HG03135 (cell line): Measurements from ENCODE around the gene PITX1.
"Not testable (repeated sequence)": the region's sequence is repeated elsewhere in the genome, so short reads cannot be mapped to it uniquely, and the experiment has no call there.

Experiments
- ATAC-seq: cut with Tn5 transposase; IDR thresholded peaks from one replicate; pipeline ENCODE4 v1.9.1; 2021; ENCODE audit warnings: mild to moderate bottlenecking, moderate library complexity; ENCODE audit not compliant: unreplicated experiment

Gene PITX1

GRCh38 chr5:135011355-135012032 lies 22.5 kb downstream of the PITX1 start:
- ATAC-seq, result no peak

GRCh38 chr5:135010502-135011354 lies 23.3 kb downstream of the PITX1 start:
- no peak for ATAC-seq

GRCh38 chr5:135009736-135010501 lies 24.1 kb downstream of the PITX1 start:
- no peak for ATAC-seq

GRCh38 chr5:135008981-135009735 lies 24.9 kb downstream of the PITX1 start:
- no peak for ATAC-seq

GRCh38 chr5:135008556-135008955 lies 25.5 kb downstream of the PITX1 start:
- ATAC-seq, result no peak

GRCh38 chr5:135007749-135008363 lies 26.2 kb downstream of the PITX1 start:
- ATAC-seq, result no peak

- no peak for ATAC-seq
Observed at GRCh38 chr5:135007305-135007704, 26.7 kb downstream of the PITX1 start.

- no peak for ATAC-seq
Observed at GRCh38 chr5:135005076-135005475, 29.0 kb downstream of the PITX1 start.

- ATAC-seq, result no peak
Observed at GRCh38 chr5:135004376-135004775, 29.7 kb downstream of the PITX1 start.

- not testable (repeated sequence) for ATAC-seq
Observed at GRCh38 chr5:134998068-134998467, 36.0 kb downstream of the PITX1 start.

GRCh38 chr5:134997015-134997414 lies 37.0 kb downstream of the PITX1 start:
- no peak for ATAC-seq

- ATAC-seq, result no peak
Observed at GRCh38 chr5:134995850-134996402, 38.1 kb downstream of the PITX1 start.

- ATAC-seq, result no peak
Observed at GRCh38 chr5:134994560-134995156, 39.4 kb downstream of the PITX1 start.

GRCh38 chr5:134993161-134993560 lies 40.9 kb downstream of the PITX1 start:
- ATAC-seq, result no peak

- no peak for ATAC-seq
Observed at GRCh38 chr5:134992148-134992547, 41.9 kb downstream of the PITX1 start.

- ATAC-seq, result not testable (repeated sequence)
Observed at GRCh38 chr5:134990183-134990582, 43.8 kb downstream of the PITX1 start.

- ATAC-seq, result no peak
Observed at GRCh38 chr5:134989266-134989830, 44.7 kb downstream of the PITX1 start.

GRCh38 chr5:134982230-134982629 lies 51.8 kb downstream of the PITX1 start:
- ATAC-seq, result no peak

GRCh38 chr5:134979416-134979815 lies 54.6 kb downstream of the PITX1 start:
- ATAC-seq, result no peak
